Measurements from ENCODE around the gene TTC24.

DNA sequence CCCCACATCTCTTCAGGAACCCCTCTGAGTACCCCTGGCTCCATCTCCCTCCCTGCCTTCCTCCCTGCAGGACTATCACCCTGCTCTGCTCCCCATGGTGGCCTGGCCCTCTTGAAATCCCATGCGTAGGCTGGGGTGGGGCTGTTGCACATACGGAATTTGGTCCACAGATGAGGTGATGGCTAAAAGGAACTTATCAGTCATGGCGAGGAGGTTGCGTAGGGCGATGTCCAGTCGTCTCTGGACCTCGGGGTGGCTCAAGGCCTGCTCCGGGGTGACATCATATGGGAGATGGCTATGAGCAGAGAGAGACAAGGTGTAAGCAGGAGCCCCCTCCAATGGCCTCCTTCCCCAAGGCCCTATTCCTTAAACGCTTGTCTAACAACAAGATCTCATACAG, 42.5 kb upstream of the TTC24 start:
- TF ChIP-seq CTCF (IDR thresholded peaks at IDR 0.05; ENCODE audit: low read depth, low read length) (no peak), POLR2A (IDR thresholded peaks at IDR 0.05; ENCODE audit: extremely low read depth, insufficient read length) (no peak)

Measured in NB4 (cell line).